Central memory CD8-positive, alpha-beta T cell (primary cell): ENCODE results near the gene EIF3L.

Experiments used
- ATAC-seq: fragments of 150-1000 bp; cut with Tn5 transposase; replicated peaks from 2 replicates; pipeline ENCODE4 v1.10.0; 2022; ENCODE audit warnings: mild to moderate bottlenecking, moderate FRiP score, moderate number of reproducible peaks; ENCODE audit not compliant: poor library complexity, severe bottlenecking; ENCODE audit errors: extremely low read depth
- DNase-seq, 2 donors: peaks; one replicate each; pipeline ENCODE4 v3.0.0; 2021; ENCODE audit warnings: low spot score in 2 of 2
- H3K27ac Mint-ChIP-seq: one replicate; pipeline ENCODE4 v1.8.0; 2022; ENCODE audit warnings: low read depth, mild to moderate bottlenecking, moderate library complexity, mixed read lengths
- H3K27me3 Mint-ChIP-seq: one replicate; pipeline ENCODE4 v1.8.0; 2022; ENCODE audit warnings: mixed read lengths
- H3K36me3 Mint-ChIP-seq: one replicate; pipeline ENCODE4 v1.8.0; 2022; ENCODE audit warnings: mild to moderate bottlenecking, moderate library complexity, mixed read lengths; ENCODE audit not compliant: insufficient read depth
- H3K4me1 Mint-ChIP-seq: one replicate; pipeline ENCODE4 v1.8.0; 2022; ENCODE audit warnings: mixed read lengths
- H3K4me3 Mint-ChIP-seq: one replicate; pipeline ENCODE4 v1.8.0; 2022; ENCODE audit warnings: mild to moderate bottlenecking, moderate library complexity, mixed read lengths
- H3K9me3 Mint-ChIP-seq: one replicate; pipeline ENCODE4 v1.8.0; 2022; ENCODE audit warnings: mixed read lengths

The EIF3L gene

DNA sequence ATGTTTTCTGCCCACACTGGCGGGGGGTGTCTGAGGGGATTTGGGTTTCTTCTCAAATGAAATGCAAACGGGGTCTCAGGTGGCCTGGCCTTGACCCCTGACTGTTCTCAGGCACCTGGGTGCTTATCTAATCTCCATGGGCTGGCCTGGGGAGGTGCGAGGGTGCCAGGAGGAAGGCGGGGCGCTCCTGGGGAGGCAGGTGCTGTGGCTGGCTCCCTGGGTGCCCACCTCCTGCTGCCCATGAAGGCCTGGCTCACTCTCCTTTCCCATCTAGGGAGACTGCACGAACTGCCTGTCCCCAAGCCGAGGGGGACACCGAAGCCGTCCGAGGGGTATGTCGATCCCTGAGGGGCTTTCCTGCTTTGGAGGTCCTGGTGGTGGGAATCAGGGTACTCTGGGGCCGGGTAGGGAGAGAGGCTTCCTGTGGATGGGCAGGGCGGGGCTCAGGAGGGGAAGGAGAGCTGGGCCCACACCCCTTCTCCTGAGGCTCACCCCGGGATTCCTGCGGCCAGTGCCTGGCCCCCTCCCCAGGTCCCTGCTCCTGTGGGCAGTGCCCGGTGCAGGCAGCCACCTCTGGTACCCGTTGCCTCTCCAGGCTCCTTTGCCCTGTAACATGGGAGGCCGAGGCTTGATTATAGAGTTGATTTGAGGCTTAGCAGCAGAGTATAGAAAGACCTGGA, 75.3 kb downstream of the EIF3L start:
- no peak overlapping the region for H3K4me3 Mint-ChIP-seq
- DNase-seq: no peak
- H3K36me3 Mint-ChIP-seq: peaks cover 30% of the 10 kb centered on the region
- no peaks in the 10 kb centered on the region for H3K4me1 Mint-ChIP-seq
- H3K27ac Mint-ChIP-seq: peak overlapping the region; percentile 69
- no peaks in the 10 kb centered on the region for H3K27me3 Mint-ChIP-seq
- ATAC-seq: no peak
- H3K9me3 Mint-ChIP-seq: no peaks in the 10 kb centered on the region

DNA sequence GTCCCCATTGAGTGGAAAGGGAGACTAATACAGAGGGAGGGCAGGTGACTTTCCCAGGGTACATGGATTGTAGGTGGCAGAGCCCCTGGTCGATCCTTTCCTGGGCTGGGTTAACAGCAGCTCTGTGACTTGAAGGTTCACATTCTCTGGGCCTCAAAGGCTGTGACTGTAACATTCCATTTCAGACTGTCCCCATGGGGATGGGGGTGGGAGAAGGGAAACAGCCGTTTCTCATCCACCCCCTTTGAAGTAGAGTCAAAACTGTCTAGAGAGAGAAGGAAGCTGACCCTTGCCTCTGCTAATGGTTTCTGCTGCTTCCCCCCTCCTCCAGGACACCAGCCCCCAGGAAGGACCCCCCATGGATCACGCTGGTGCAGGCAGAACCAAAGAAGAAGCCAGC, 76.1 kb downstream of the EIF3L start:
- Mint-ChIP-seq H3K4me3 (no peak overlapping the region), H3K36me3 (peaks cover 26% of the 10 kb centered on the region), H3K9me3 (no peaks in the 10 kb centered on the region), H3K4me1 (no peaks in the 10 kb centered on the region), H3K27me3 (no peaks in the 10 kb centered on the region), H3K27ac (no peak overlapping the region)
- DNase-seq (no peak), ATAC-seq (no peak)

DNA sequence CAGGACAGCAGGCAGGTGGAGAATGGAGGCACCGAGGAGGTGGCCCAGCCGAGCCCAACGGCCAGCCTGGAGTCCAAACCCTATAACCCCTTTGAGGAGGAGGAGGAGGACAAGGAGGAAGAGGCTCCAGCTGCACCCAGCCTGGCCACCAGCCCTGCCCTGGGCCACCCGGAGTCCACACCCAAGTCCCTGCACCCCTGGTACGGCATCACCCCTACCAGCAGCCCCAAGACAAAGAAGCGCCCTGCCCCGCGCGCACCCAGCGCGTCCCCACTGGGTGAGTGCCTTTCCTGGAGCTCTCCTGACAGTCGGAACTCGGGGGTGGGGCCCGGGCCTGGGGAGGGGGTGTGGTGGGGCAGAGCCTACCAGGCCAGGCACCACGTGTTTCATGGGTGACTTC, 76.5 kb downstream of the EIF3L start:
- Mint-ChIP-seq H3K4me3 (no peak overlapping the region), H3K27me3 (no peaks in the 10 kb centered on the region), H3K9me3 (no peaks in the 10 kb centered on the region), H3K36me3 (peaks cover 26% of the 10 kb centered on the region), H3K27ac (no peak overlapping the region), H3K4me1 (no peaks in the 10 kb centered on the region)
- no peak for ATAC-seq
- no peak for DNase-seq

DNA sequence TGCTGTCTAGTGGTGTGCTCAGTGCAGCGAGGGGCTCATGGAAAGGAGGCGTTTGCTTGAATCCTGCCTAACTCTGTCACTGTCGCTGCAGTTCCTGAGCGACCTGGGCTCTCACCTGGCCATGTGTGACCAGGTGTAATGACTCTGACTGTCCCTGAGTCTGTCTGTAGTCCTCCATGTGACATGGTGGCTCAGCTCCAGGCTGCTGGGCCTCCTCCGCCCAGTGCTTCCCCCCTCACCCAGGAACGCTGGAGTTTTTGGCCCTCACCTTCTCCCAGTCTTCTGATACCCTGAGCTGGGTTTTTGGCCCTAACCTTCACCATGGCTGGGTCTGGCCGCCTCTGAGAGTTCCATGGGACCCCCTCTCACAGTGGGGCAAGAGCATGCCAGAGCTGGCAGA, 77.1 kb downstream of the EIF3L start:
- Mint-ChIP-seq H3K4me1 (no peaks in the 10 kb centered on the region), H3K27ac (no peak overlapping the region), H3K27me3 (no peaks in the 10 kb centered on the region), H3K9me3 (no peaks in the 10 kb centered on the region), H3K4me3 (no peak overlapping the region), H3K36me3 (peaks cover 21% of the 10 kb centered on the region)
- DNase-seq (no peak), ATAC-seq (no peak)

DNA sequence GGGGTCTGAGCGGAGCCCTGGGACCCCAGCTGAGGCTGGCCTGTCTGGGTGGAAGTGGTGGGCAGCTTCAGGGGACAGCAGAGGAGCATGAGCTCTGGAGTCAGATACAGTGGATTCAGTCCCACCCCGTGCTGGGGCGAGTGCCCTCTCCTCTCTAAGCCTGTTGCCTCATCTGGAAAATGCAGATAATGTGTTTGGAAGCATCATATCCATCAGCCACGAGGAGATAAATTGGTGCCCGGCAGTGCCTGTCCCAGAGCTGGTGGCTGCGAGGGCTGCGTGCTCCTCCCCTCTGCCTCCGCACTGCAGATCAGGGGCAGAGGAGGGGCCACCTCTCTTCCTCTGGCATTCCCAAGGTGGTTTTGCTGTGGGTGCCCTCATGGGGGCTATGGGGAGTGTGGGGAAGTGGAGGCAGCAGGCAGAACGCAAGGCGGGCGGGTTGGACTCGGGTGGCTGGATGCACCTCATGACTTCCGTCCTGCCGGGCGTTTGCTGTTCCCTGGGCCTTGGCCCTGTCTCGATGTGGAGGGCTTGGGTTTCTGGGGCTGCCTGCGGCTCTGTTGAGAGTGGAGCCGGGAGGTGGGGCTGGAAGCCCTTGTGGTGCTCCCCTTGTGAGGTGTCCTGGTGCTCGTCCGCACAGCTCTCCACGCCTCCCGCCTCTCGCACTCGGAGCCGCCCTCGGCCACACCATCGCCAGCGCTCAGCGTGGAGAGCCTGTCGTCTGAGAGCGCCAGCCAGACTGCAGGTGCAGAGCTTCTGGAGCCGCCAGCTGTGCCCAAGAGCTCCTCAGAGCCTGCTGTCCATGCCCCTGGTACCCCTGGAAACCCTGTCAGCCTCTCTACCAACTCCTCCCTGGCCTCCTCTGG, 77.8 kb downstream of the EIF3L start:
- Mint-ChIP-seq H3K27ac (no peak overlapping the region), H3K4me3 (no peak overlapping the region), H3K9me3 (no peaks in the 10 kb centered on the region), H3K36me3 (peaks cover 16% of the 10 kb centered on the region), H3K27me3 (no peaks in the 10 kb centered on the region), H3K4me1 (no peaks in the 10 kb centered on the region)
- DNase-seq: no peak
- no peak for ATAC-seq

DNA sequence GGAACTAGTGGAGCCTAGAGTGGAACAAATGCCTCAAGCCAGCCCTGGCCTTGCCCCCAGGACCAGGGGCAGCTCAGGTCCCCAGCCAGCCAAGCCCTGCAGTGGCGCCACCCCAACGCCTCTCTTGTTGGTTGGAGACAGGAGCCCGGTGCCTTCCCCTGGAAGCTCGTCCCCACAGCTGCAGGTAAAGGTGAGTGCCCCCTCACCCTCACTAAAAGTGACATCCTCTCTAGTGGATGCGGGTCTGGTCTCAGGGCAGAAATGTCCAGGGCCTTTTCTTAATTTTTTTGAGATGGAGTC, 78.4 kb downstream of the EIF3L start:
- no peak for ATAC-seq
- Mint-ChIP-seq H3K4me3 (no peak overlapping the region), H3K36me3 (peaks cover 16% of the 10 kb centered on the region)

DNA sequence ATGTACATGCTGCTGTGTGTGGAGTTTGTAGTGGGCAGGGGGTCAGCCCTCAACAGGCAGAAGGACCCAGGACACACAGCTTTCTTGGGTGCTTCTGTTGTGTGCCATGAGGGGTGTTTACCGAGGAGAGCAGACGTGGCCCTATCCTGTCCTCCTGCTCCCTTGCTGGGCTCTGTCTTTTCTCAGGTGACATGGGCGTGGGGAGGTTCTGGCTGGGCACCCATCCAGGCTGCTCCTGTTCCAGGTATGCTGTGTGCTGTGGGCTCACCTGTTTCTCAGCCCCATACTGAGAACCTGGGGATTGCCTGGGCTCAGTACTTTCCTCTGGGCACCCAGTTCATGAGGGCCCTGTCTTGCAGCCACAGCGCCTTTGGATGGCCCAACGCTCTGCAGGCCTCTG, 80.2 kb downstream of the EIF3L start:
- Mint-ChIP-seq H3K36me3 (peaks cover 14% of the 10 kb centered on the region), H3K9me3 (no peaks in the 10 kb centered on the region)

More for the DNA sequence above, 78.4 kb downstream of the EIF3L start:
- DNase-seq: no peak
- H3K27ac Mint-ChIP-seq: no peak overlapping the region
- H3K4me1 Mint-ChIP-seq: no peaks in the 10 kb centered on the region
- no peaks in the 10 kb centered on the region for H3K9me3 Mint-ChIP-seq
- no peaks in the 10 kb centered on the region for H3K27me3 Mint-ChIP-seq

DNA sequence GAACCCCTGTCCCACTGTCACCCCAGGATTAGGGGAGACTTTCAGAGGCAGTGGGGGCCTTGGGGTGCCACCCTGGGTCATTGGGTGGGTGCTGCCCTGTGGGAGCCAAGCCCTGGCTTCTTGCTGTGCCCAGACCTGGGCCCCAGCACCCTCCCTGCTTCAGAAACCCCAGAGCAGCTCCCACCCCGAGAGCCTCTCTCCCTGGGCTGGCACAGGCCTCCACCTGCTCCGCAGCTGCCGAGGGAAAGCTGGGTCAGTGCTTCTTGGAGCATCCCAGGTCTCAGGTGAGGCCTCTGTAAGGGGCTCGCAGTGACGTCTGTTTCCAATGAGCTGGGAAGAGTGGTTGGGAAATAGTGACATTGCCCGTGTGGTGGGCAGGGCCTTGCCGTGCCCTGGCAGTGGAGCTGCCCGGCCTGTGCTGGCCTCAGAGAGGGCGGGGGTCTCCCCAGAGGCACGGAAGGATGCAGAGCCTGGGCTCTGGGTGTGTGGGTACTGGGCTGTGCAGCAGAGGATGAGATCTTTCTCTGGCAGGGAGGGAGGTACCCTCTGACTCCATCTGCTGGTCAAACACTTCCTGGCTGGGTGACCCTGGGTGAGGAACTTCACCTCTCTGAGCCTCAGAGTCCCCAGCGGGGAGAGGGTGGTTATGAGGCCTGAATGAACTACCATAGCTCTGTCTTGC, 81.2 kb downstream of the EIF3L start:
- Mint-ChIP-seq H3K9me3 (no peaks in the 10 kb centered on the region), H3K4me1 (peaks cover 16% of the 10 kb centered on the region), H3K4me3 (no peak overlapping the region), H3K27ac (peak overlapping the region; percentile 6), H3K27me3 (no peaks in the 10 kb centered on the region), H3K36me3 (peaks cover 14% of the 10 kb centered on the region)
- DNase-seq (no peak), ATAC-seq (no peak)

More for the DNA sequence above, 80.2 kb downstream of the EIF3L start:
- H3K4me1 Mint-ChIP-seq: peaks cover 16% of the 10 kb centered on the region
- ATAC-seq (no peak), DNase-seq (no peak)
- no peak overlapping the region for H3K27ac Mint-ChIP-seq
- no peak overlapping the region for H3K4me3 Mint-ChIP-seq
- H3K27me3 Mint-ChIP-seq: no peaks in the 10 kb centered on the region

DNA sequence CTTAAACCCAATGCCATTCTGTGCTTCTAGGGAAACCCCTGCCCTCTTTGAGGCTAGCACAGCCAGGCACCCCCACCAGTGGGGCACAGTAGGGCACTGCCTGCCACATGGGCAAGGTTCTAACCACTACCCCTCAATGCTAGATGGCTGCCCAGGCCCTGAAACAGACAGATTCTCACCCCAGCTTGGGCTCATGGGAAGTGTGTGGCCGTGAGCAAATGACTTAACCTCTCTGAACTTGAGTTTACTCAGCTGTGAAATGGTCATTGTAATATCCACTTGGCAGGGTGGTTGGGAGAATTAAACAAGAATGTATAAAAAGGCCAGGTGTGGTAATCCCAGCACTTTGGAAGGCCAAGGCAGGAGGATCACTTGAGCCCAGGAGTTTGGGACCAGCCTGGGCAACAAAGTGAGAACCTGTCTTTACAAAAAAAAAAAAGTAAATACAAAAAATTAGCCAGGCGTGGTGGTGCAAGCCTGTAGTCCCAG, 81.8 kb downstream of the EIF3L start:
- H3K9me3 Mint-ChIP-seq: no peaks in the 10 kb centered on the region
- no peak overlapping the region for H3K4me3 Mint-ChIP-seq
- H3K36me3 Mint-ChIP-seq: peaks cover 14% of the 10 kb centered on the region
- H3K4me1 Mint-ChIP-seq: peaks cover 16% of the 10 kb centered on the region
- DNase-seq: no peak
- no peaks in the 10 kb centered on the region for H3K27me3 Mint-ChIP-seq
- H3K27ac Mint-ChIP-seq: no peak overlapping the region
- no peak for ATAC-seq

DNA sequence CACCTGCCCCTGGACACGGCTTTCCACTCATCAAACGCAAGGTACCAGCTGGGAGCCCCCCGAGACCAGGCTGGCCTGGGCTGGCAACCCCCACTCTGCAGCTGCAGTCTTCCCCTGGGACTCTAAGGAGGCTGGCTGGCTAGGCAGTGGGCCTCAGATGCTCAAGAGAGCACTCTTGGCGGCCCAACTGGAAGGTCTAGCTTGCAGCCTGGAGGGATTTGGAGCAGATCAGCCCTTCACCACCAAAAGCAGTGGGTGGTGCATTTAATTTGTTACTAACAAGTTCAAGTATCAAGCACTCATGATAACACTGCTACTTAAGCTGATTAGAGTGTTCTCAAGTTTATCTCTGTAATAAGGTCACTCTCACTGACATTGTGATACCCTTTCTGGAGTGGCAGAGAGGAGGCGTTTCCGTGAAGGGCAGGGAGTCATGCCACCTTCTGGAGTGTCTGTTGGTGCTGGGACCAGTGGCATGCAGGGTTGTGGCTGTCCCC, 82.7 kb downstream of the EIF3L start:
- no peak for ATAC-seq
- Mint-ChIP-seq H3K27me3 (no peaks in the 10 kb centered on the region), H3K9me3 (no peaks in the 10 kb centered on the region), H3K36me3 (peaks cover 15% of the 10 kb centered on the region), H3K4me1 (peaks cover 16% of the 10 kb centered on the region), H3K4me3 (no peak overlapping the region), H3K27ac (no peak overlapping the region)
- DNase-seq: no peak

DNA sequence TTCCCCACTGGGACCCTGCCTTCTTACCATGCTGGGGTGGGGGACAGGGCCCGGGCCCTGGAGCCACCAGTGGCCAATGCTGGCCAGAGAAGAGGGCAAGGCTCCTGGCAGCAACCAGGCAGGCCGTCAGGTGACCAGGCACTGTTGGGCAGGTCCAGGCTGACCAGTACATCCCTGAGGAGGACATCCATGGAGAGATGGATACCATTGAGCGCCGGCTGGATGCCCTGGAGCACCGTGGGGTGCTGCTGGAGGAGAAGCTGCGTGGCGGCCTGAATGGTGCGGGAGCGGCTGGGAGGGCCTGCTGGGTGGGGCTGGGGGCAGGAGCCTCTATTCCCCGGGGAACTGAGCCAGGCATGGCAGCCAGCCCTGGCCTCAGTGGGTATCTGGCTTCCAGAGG, 83.2 kb downstream of the EIF3L start:
- ATAC-seq: no peak
- H3K27ac Mint-ChIP-seq: no peak overlapping the region

DNA sequence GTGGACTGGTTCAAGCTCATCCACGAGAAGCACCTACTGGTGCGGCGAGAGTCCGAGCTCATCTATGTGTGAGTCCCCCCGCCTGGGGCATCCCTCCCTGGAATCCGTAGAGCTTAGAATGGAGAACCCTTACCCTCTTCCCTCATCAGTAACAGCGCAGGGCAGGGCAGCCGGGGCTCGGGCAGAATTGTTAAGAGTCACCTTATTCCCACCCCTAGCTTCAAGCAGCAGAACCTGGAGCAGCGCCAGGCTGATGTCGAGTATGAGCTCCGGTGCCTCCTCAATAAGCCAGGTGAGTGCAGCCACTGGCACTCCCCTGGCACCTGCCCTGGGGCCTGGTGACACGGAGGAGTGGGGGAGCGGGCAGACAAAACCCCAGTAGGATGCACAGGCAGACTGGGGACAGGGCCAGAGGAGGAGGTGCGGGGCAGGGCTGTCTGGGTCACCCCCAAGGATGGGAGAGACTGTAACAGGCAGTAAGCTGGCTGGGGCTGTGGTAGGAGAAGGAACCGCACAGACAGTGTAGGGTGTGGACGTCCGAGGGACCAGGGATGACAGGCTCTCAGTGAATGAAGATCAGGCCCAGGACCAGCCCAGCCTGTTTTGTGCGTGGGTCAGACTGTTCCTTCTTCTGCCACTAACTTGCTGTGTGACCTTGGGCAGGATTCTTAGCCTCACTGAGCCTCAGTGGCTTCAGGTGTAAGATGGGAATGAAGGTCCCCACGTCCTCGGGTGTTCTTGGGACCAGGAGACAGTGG, 83.8 kb downstream of the EIF3L start:
- Mint-ChIP-seq H3K36me3 (peaks cover 16% of the 10 kb centered on the region), H3K27ac (no peak overlapping the region), H3K9me3 (no peaks in the 10 kb centered on the region), H3K4me3 (no peak overlapping the region), H3K27me3 (no peaks in the 10 kb centered on the region), H3K4me1 (peaks cover 16% of the 10 kb centered on the region)
- ATAC-seq: no peak
- DNase-seq: no peak

More for the DNA sequence above, 83.2 kb downstream of the EIF3L start:
- peaks cover 14% of the 10 kb centered on the region for H3K36me3 Mint-ChIP-seq
- DNase-seq: no peak
- no peaks in the 10 kb centered on the region for H3K27me3 Mint-ChIP-seq
- H3K4me1 Mint-ChIP-seq: peaks cover 16% of the 10 kb centered on the region
- H3K9me3 Mint-ChIP-seq: no peaks in the 10 kb centered on the region
- no peak overlapping the region for H3K4me3 Mint-ChIP-seq
